ENCODE data around the gene VPS51. TPM values are rescaled to one million over a fixed set of nuclear protein-coding genes. Genes with fewer than 3 reads are reported as not detected.

VPS51 gene
- total and polyA plus RNA-seq, 2 of the 13 experiments (the other 11 are each of a cell fraction or from before 2014, with no cell fraction given), result 76.3 to 90.6 TPM

GRCh38 chr11:65121865-65122696, 26.1 kb downstream of the VPS51 start, which contains the start of the genes FAU and MRPL49 (continued):
- TF ChIP-seq ZSCAN9 (CRISPR knock-in tag; IDR thresholded peaks at IDR 0.05; ENCODE audit: borderline replicate concordance), result peak; percentile 23; the same call in 1 of the 2 replicates
- TF ChIP-seq GLI4 (CRISPR knock-in tag; IDR thresholded peaks at IDR 0.05; ENCODE audit: borderline replicate concordance), result 0 out of 2 replicates have a peak, but pooled peaks have one; percentile 3
- no peak for TF ChIP-seq SNAPC5 (CRISPR knock-in tag; IDR thresholded peaks at IDR 0.05; ENCODE audit: borderline replicate concordance)
- TF ChIP-seq ZNF619 (CRISPR knock-in tag; IDR thresholded peaks at IDR 0.05), result peak; percentile 90; the same call in 1 of the 2 replicates
- peak; percentile 53 for TF ChIP-seq ZNF331 (CRISPR knock-in tag; IDR thresholded peaks at IDR 0.05)
- TF ChIP-seq ZNF891 (CRISPR knock-in tag; IDR thresholded peaks at IDR 0.05), result 0 out of 2 replicates have a peak, but pooled peaks have one; percentile 22
- no peak for TF ChIP-seq ARID3A (IDR thresholded peaks at IDR 0.05; ENCODE audit: low read depth, low read length)
- 0 out of 2 replicates have a peak, but pooled peaks have one; percentile 15 for TF ChIP-seq ARNTL (CRISPR knock-in tag; IDR thresholded peaks at IDR 0.05)
- peak; percentile 41; the same call in 1 of the 2 replicates for TF ChIP-seq MIXL1 (CRISPR knock-in tag; IDR thresholded peaks at IDR 0.05)
- TF ChIP-seq E2F1 (CRISPR knock-in tag; IDR thresholded peaks at IDR 0.05), result peak; percentile 80; the same call in 1 of the 2 replicates
- no peak for TF ChIP-seq CHCHD3 (CRISPR knock-in tag; IDR thresholded peaks at IDR 0.05)
- TF ChIP-seq SALL2 (CRISPR knock-in tag; IDR thresholded peaks at IDR 0.05), result peak; percentile 77; the same call in 1 of the 2 replicates
- no peak for TF ChIP-seq CHD4 (IDR thresholded peaks at IDR 0.05; ENCODE audit: borderline replicate concordance, low read length)
- TF ChIP-seq CREB3 (CRISPR knock-in tag; IDR thresholded peaks at IDR 0.05), result no peak
- no peak for TF ChIP-seq ZBTB7B (CRISPR knock-in tag; IDR thresholded peaks at IDR 0.05)
- 0 out of 2 replicates have a peak, but pooled peaks have one; percentile 5 for TF ChIP-seq NR1H2 (CRISPR knock-in tag; IDR thresholded peaks at IDR 0.05; ENCODE audit: borderline replicate concordance, low read depth)
- TF ChIP-seq ZNF33B (CRISPR knock-in tag; IDR thresholded peaks at IDR 0.05), result no peak; the same call in 1 of the 2 replicates
- no peak for TF ChIP-seq FUBP1 (CRISPR knock-in tag; IDR thresholded peaks at IDR 0.05; ENCODE audit: borderline replicate concordance)
- TF ChIP-seq NFATC3 (CRISPR knock-in tag; IDR thresholded peaks at IDR 0.05), result no peak
- no peak for TF ChIP-seq JUND (CRISPR knock-in tag; IDR thresholded peaks at IDR 0.05)
- TF ChIP-seq ZNF746 (CRISPR knock-in tag; IDR thresholded peaks at IDR 0.05), result peak; percentile 12; the same call in 1 of the 2 replicates
- TF ChIP-seq NFYB (CRISPR knock-in tag; IDR thresholded peaks at IDR 0.05), result peak; percentile 65; the same call in 1 of the 2 replicates
- no peak for TF ChIP-seq ZNF224 (CRISPR knock-in tag; IDR thresholded peaks at IDR 0.05)
- TF ChIP-seq GATAD1 (CRISPR knock-in tag; IDR thresholded peaks at IDR 0.05), result peak; percentile 97
- TF ChIP-seq ZMYM4 (CRISPR knock-in tag; IDR thresholded peaks at IDR 0.05), result peak; percentile 70; the same call in 1 of the 2 replicates
